HG03025 (cell line): Measurements from ENCODE around the gene STIM1.
"Not testable (repeated sequence)": the region's sequence is repeated elsewhere in the genome, so short reads cannot be mapped to it uniquely, and the experiment has no call there.

Experiments used
- ATAC-seq: cut with Tn5 transposase; IDR thresholded peaks from one replicate; pipeline ENCODE4 v1.9.1; 2021; ENCODE audit warnings: mild to moderate bottlenecking, moderate library complexity; ENCODE audit not compliant: unreplicated experiment, low FRiP score

The STIM1 gene

DNA sequence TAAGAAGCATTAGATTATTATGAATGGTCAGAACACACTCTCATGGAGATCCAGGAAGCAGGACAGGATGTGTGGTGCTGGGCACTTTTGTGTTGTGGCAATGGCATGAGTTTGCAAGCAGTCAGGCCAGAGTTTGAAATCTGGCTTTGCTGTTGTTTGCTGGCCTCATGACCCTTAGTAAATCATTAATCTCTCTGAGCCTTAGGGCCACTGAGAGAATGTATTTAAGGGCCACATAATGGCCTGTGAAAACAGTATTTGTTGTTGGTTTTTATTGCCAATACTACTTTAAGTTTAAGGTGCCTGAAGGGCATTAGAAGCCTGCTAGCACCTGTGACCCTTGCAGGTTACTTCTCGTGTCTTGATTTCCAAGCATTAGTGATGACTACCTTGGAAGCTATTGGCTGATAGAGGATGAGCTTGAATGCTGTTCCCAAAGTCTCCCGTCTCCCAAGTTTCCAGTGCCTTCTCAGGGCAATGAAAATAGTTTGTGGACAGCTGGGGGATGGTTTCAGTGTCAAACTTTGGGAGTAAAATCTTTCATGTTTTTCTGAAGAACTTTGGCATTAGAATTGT, 24.6 kb downstream of the STIM1 start:
- no peak for ATAC-seq

DNA sequence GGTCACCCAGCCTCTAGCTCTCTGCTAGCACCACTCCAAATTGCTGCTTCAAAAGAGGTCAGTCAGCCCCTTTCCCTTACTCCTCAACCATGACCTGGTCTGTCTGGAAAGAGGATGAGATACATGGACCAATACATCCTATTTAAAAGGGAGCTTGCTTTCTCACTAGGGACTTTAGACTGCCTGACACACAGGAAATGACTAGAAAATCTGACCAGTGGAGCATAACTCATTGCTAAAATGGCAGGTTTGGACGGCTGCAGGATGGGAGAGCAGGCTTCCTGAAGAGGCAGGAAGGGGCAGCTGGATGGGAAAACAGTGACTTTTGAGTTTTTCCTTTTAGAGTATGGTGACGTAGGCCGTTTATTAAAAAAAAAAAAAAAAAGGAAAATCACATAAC, 25.3 kb downstream of the STIM1 start:
- no peak for ATAC-seq

DNA sequence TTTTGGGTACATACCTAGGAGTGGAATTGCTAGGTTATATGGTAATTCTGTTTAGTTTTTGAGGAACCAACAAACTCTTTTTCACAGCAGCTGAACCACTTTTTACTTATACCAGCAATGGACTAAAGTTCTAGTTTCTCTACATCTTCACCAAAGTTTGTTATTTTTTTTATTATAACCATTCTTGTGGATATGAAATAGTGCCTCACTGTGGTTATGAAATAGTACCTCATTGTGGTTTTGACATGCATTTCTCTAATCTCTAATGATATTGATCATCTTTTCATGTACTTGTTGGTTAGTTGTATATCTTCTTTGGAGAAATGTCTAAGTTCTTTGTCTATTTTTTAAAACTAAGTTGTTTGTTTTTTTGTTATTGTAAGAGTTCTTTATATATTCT, 27.2 kb downstream of the STIM1 start:
- no peak for ATAC-seq

DNA sequence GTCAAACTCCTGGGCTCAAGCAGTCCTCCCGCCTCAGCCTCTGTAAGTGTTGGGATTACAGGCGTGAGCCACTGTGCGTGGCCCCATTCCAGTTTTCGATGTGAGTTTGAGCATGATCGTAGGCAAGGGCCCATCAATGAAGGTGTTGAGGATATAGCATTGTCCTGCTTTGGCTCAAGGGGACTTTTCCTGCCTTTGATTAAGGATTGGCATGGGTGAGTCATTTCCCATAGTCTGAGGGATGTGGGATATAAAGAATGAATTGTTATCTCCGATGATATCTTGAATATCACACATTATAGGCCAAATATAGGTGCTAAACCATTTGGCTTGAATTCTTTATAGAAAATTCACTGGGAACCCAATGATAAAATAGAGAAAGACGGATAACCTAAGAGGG, 30.4 kb downstream of the STIM1 start:
- ATAC-seq, result no peak

DNA sequence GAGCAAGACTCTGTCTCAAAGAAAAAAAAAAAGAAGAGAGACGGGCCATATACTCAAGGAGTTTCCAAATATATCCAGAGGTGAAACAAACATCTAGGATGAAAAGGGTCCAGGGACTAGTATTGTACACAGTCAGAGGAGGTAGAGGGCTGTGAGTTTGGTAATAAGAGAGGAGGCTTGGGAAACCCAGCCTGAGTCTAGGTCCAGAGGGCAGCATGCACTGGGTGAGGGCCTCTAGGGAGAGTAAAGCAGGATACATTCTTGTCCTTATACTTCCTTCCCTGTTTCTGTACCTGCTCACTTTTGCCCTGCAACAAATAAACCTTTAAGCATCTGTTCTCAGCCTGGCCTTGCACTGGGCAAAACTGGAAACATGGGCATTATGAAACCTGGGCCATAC, 31.5 kb downstream of the STIM1 start:
- no peak for ATAC-seq

DNA sequence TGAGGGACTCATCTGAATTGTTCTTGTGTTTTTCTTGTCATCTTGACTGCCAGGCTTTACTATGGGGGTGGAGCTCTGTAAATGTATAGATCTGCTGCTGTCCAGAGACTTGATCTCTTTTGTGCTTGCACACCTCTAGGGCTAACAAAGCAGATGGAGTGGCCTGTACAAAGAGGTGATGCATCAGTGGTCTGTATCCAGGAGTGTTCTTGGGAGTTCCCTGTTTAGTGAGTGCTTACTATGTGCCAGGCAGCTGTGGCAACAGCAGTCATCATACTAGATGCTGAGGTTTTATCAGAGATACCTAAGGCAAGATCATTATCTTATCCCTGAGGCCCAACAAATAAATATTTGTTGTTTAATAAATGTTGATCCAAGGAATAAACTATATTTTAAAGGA, 33.4 kb downstream of the STIM1 start:
- no peak for ATAC-seq

DNA sequence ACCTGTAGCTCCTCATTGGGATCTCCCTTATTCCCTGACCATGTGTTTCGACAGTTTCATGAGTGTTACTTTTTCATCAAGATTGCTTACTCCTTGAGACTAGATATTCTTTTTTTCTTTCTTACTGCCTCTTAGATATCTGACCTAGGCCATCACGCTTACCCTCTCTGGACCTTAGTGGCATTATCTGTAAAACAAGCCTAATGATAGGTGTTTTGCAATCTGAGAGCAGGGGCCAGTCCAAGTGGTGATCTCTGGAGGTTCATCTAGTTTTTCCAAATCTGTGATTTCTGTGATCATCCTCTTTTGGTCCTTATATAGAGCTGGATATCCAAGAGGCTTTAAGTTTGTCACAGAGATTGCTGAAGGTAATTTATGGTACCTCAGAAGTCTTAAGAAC, 34.5 kb downstream of the STIM1 start:
- ATAC-seq, result no peak

DNA sequence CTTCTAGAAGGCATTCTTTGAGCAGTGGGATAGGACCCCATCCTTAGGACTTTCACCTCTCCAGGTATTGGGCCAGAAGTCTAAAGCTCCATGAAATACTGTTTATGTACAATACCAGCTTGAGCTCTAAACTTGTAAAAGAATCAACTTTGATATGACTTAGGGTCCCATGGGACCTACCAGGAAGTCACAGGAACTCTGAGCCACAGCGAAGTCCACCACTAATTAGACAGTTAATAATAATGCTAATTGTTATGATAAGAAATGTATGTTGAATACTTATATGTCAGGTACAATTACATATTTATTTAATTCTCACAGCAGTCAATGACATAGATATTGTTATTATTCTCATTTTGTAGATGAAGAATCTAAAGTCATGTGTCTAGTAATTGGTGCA, 35.3 kb downstream of the STIM1 start:
- no peak for ATAC-seq

DNA sequence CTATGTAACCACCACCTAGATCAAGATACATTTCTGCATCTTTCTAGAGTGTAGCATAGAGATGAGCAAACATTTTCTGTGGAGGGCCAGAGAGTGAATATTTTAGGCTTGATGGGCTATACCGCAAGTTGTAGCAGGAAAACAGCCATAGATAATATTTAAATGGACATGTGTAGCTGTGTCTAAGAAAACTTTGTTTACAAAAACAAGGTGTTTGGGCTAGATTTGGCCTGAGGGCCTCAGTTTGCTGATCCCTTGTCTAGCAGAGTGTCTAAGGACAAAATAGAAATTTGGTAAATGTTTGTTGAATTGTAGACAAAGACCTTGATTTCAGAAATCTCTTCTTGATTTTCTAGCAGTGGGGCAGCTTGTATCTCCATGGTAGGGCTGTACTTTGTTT, 36.3 kb downstream of the STIM1 start:
- no peak for ATAC-seq

DNA sequence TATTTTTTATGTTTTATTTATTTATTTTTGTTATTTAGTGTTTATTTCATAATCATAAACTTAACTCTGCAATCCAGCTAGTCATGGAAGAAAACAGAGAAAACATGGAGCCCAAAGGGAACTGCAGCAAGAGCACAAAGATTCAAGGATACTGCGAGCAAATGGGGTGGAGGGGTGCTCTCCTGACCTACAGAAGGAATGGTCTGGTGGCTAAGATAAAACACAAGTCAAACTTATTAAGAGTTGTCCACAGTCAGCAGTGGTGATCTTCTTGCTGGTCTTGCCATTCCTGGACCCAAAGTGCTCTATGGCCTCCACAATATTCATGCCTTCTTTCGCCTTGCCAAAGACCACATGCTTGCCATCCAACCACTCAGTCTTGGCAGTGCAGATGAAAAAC, 36.7 kb downstream of the STIM1 start:
- no peak for ATAC-seq

DNA sequence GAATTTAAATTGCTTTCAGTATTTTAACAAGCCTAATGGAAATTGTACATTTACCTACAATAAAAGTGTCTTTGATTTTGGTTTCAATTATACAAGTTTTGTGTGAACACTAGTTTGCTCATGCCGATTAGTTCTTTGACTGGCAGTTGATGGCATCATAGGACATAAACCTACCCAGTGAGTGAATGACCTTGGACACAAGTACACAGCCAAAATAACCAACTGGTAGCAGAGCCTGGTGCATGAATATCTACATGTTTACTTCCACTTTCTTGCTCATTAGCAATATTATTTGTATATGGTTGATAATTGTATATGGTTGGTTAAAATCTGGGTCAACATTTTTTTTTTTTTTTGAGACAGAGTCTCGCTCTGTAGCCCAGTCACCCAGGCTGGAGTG, 37.8 kb downstream of the STIM1 start:
- ATAC-seq, result peak; percentile 1

DNA sequence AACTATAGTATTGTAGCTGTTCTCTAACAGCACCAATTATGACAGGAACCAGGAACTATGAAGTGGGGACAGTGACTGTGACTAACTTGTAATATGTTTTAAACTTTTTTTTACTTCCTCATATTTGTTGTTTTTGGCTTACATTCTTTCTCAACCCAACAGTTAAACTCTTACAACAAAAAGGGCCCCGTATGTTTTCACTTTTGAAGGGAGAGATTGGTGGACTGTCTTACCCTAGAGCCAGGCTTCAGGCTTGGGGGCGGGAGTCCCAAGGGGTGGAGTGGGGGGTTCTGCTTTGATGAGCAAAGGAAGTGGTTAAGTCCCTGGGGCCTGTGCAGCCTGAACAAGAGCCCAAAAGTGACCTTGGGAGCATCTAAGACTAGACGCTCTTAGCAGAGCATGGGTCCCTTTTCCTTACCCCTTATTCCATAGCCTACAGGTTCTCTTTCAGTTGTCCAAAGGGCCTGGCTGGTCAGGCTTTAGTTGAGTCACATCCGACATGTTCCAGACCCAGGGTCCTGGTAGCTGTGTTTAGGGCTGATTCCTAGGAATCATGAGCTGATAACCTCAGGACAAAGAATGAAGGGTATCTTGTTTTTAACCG, 38.8 kb downstream of the STIM1 start:
- peak; percentile 97 for ATAC-seq

DNA sequence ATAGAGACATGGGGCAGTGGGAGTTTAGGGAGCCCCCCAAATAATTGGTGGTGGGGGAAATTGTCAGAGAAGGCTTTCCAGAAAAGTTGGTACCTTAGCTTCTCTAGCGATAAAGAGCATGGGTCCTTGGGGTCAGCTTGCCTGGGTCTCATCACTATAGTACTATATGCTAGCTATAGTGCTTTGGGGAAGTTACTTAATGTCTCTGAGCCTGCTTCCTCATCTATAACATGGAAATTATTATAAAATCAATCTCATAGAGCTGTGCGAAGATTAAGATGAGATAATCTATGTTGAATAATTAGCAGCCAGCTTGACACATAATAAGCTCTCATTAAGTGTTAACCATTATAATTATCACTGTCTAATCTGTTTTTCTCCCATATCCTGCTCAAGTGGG, 41.2 kb downstream of the STIM1 start:
- ATAC-seq, result no peak

DNA sequence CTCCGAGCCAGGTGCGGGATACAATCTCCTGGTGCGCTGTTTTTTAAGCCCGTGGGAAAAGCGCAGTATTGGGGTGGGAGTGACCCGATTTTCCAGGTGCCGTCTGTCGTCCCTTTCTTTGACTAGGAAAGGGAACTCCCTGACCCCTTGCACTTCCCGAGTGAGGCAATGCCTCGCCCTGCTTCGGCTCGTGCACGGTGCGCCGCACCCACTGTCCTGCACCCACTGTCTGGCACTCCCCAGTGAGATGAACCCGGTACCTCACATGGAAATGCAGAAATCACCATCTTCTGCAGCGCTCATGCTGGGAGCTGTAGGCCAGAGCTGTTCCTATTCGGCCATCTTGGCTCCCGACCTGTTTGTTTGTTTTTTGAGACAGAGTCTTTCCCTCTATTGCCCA, 44.8 kb downstream of the STIM1 start:
- not testable (repeated sequence) for ATAC-seq

DNA sequence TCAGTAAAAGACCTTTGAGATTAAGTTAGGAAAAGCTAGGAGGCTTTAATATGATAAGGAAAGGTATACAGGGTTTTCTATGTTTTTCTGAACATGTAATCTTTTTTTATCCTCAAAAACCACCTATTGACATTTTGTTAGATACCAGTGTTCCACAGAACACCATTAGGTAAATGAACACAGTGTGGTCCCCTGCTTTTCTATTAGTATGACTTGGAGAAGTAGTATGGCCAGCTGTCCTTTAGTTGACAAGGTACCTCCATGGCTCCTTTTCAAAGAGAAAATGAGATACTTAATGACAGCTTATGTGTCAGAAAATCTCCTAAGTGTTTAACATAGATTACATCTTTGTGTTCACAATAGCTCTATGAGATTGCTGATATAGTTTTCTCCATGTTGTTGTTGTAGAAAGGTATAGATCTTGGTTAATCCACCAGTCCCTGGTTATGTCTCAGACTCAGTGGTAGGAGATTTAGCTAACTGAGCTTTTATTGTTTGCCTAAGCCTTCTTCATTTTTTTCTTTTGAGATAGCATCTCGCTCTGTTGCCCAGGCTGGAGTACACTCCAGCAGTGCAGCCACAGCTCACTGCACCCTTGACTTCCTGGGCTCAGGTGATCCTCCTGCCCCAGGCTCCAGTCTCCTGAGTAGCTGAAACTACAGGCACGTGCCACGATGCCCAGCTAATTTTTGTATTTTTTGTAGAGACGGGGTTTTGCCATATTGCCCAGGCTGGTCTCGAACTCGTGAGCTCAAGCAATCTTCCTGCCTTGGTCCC, 46.0 kb downstream of the STIM1 start:
- ATAC-seq, result no peak

DNA sequence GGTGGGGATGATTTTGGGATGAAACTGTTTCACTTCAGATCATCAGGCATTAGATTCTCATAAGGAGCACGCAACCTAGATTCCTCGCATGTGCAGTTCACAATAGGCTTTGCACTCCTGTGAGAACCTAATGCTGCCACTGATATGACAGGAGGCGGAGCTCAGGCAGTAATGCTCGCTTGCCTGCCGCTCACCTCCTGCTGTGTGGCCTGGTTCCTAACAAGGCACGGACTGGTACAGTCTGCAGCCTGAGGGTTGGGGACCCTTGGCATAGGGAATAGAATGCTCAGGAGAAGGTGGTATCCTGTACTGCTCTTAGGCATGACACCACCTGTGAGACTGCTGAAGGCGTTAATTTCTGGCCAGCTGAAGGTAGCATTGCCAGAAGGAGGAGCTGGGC, 47.0 kb downstream of the STIM1 start:
- ATAC-seq, result no peak

DNA sequence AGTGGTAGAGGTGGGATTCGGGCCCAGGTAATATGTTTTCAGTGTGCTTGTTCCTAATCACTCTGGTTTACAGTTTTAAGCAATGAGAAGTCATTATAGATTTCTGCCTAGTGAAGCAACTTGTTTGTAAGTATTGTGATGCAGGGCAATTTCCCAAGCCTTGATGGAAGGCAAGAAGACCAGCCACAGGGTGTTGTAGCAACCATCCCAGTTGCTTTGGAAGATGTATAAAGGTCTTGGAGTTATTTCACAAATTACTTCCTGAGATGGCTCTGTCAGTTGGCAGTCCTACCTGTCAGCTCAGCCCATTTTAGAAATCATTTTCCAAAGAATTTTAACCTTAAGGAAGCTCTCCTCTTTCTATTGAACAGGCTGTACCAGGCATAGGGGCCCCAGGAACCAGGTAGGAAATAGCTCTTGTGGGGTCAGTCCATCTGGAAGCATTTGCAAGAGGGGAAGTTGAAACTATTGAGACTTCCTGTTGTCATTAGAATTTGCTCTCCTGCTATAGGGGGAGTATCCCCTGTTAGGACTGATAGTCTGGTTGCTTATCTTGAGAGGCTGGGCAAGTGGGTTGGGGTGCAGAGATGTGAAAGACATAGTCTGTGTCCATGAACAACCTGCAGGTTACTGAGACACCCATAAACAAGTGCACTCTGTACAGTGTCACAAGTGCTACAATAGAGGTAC, 47.9 kb downstream of the STIM1 start:
- peak; percentile 58 for ATAC-seq

DNA sequence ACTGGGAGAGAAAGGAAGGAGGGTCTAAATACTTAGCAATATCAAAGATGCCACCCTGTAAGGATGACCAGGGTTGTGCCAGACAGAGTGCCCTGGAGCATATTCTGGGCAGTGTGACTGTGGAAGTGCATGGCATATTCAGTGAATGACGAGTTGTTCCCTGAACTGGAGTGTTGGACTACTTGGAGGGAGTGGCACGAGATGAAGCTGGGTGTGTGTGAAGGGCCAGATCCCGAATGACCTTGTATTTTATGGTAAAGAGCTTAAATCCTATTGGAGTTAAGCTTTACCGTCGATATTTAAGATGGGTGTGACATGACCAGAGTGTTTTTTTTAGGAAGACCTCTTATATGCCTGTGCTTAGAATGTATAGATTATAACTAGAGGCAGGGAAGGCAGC, 48.8 kb downstream of the STIM1 start:
- no peak for ATAC-seq

DNA sequence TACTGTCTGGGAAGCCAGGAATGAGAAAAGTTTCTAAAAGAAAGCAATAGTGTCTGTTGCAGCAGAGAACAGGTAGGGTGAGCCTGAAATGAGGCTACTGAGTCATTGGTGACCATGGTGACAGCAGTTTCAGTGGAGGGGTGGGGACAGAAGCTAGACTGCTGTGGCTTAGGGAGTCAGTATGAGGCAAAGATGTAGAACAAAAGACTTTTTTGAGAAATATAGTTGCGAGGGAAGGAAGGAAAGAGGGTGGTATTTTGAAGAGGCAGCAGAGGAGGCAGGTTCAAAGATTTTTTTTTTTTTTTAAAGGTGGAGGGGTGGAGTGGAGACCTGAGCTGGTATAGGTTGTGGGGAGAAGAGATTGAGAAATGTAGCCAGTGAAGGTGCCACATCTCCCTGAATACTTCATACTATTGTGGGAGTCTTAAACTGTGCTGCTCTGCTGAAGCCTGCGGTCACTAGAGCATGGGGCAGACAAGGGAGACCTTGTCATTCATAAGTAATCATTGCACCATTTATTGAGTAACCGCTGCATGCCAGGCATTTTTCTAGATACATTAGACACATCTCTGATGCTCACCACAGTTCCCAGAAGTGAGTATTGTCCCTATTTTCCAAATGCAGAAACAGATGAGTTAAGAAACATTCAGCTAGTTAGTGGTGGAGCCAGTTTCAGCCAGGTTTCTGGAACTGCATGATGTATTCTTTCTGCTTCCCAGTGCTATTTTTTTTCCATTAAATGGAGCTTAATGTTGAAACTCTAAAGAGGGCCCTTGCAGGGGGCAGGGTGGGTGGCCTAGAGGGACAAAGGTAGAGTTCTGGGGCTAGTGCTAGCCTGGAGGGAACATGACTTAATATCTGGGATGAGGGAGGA, 49.9 kb downstream of the STIM1 start:
- peak; percentile 67 for ATAC-seq

DNA sequence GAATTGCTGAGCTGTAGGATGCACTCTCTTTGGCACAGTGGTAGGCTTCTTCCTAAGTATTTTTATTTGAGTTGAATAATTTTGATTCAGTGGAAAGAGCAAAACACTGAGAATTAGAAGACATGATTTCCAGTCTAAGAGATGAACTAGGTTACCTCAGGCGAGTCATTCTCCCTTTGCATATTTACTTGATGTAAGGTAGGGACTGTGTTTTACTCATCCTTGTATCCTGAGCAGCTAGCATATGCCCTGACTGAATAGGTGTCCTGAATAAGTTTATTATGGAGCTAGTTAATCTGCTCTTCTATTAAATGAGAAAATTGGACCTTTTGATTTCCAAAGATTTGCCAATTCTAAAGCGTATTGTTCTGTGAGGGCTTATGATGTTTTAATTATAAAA, 50.7 kb downstream of the STIM1 start:
- no peak for ATAC-seq

DNA sequence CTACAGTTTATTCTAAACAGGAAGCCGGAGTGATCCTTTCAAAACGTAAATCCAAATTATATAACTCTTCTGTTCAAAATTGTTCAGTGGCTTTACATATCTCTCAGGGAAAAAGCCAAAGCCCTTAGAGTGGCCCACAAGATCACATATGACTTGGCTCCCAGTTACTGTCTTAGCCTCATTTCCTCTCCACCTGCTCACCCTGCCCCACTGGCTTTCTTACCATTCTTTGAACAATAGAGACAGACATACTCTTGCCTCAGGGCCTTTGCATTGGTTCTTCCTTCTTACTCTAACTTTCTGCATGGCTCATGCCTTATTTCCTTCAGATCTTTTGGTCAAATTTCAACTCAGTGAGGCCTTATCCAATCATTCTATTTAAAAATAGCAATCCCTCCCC, 52.1 kb downstream of the STIM1 start:
- no peak for ATAC-seq
